HepG2 (cell line): ENCODE measurements around the gene FAM124B. TPM values are rescaled to one million over a fixed set of nuclear protein-coding genes. Genes with fewer than 3 reads are reported as not detected.

ENCODE experiments used
- ATAC-seq: fragments of 200-7000 bp; cut with Tn5 transposase; 3 replicates; pipeline ENCODE4 v1.9.1; 2020; ENCODE audit warnings: mild to moderate bottlenecking, moderate library complexity
- BruUV-seq: library from RNA; stranded (reverse); fragments of 400-500 nt; replicated peaks from 2 replicates; lab custom pipeline; 2021; lab: Mats Ljungman, UMichigan
- CTCF ChIA-PET: fragments of 300-600 bp; formaldehyde crosslinking; extraction: SDS; loops from one replicate; lab custom pipeline; 2021; ENCODE audit warnings: low total read pairs, inconsistent platforms, low intra/inter-chr PET ratio; lab: Yijun Ruan, JAX
- POLR2A ChIA-PET: fragments of 350-600 bp; sonication (Branson Sonifier 250); formaldehyde crosslinking; loops from one replicate; lab custom pipeline; 2020; ENCODE audit warnings: antibody characterized with exemption, inconsistent platforms; lab: Yijun Ruan, JAX
- DNase-seq: peaks from one replicate; pipeline ENCODE4 v3.0.0-alpha.2; 2015; ENCODE audit warnings: low spot score
- FAIRE-seq: peaks from 3 replicates; lab custom pipeline; 2011; peaks lifted over from hg19 to GRCh38; lab: Jason Lieb, UNC
- H2AFZ ChIP-seq: one replicate; pipeline ENCODE4 v1.6.1; 2011; ENCODE audit warnings: low read length, inconsistent platforms
- H3K27ac ChIP-seq: fragments of 300-600 bp; 3 replicates; pipeline ENCODE4 v1.8.0; 2011; ENCODE audit warnings: mixed run types, mild to moderate bottlenecking, mixed read lengths, low read length, inconsistent platforms; ENCODE audit not compliant: insufficient read depth; ENCODE audit errors: extremely low read length
- H3K27me3 ChIP-seq, 2 experiments: fragments of 200-600 bp in 1 of 2; 2 replicates in 1 of 2; 3 replicates in 1 of 2; pipeline versions ENCODE4 v1.6.0 to v1.8.0; 2011; ENCODE audit warnings: low read length in 2 of 2, mild to moderate bottlenecking in 2 of 2, moderate library complexity in 2 of 2, inconsistent platforms in 1 of 2; ENCODE audit not compliant: insufficient read depth in 2 of 2, control insufficient read depth in 1 of 2
- H3K36me3 ChIP-seq, 2 experiments: fragments of 200-600 bp in 1 of 2; replicated peaks in 1 of 2; 2 replicates in 1 of 2; 3 replicates in 1 of 2; pipeline versions ENCODE4 v1.5.1 to v1.8.0; 2011; ENCODE audit warnings: low read length in 2 of 2, inconsistent platforms in 1 of 2; ENCODE audit not compliant: insufficient read depth in 2 of 2, control insufficient read depth in 1 of 2
- H3K4me1 ChIP-seq: 2 replicates; pipeline ENCODE4 v1.5.1; 2012; ENCODE audit warnings: low read length, inconsistent platforms; ENCODE audit not compliant: insufficient read depth
- H3K4me2 ChIP-seq: 2 replicates; pipeline ENCODE4 v1.6.0; 2011; ENCODE audit warnings: low read depth, low read length, inconsistent platforms
- H3K4me3 ChIP-seq, 3 experiments: fragments of 200-600 bp in 1 of 3; sonication (generic), shearing (Covaris generic) in 1 of 3; replicated peaks in 1 of 3; 2 replicates each; pipeline ENCODE4 v1.5.1; 2011 to 2016; ENCODE audit warnings: low read length in 3 of 3, inconsistent platforms in 2 of 3, low read depth in 2 of 3, mild to moderate bottlenecking in 2 of 3, control low read depth in 1 of 3, mixed read lengths in 1 of 3; ENCODE audit not compliant: insufficient read depth in 1 of 3
- H3K79me2 ChIP-seq: one replicate; pipeline ENCODE4 v1.6.1; 2011; ENCODE audit warnings: low read length, inconsistent platforms; ENCODE audit not compliant: insufficient read depth
- H3K9ac ChIP-seq: 2 replicates; pipeline ENCODE4 v1.6.0; 2011; ENCODE audit warnings: mild to moderate bottlenecking, low read depth, low read length, inconsistent platforms; ENCODE audit not compliant: insufficient read depth
- H3K9me3 ChIP-seq: 2 replicates; pipeline ENCODE4 v1.5.1; 2012; ENCODE audit warnings: mild to moderate bottlenecking, low read length
- H4K20me1 ChIP-seq: 2 replicates; pipeline ENCODE4 v1.6.0; 2011; ENCODE audit warnings: inconsistent platforms, mild to moderate bottlenecking, low read length, moderate library complexity; ENCODE audit not compliant: insufficient read depth
- BHLHE40 ChIP-seq: IDR thresholded peaks from 2 replicates; pipeline ENCODE4 v1.6.1; 2011; ENCODE audit warnings: low read length, improper control_type of control experiment
- CERS6 ChIP-seq: sonication (generic); formaldehyde crosslinking; IDR thresholded peaks from 2 replicates; pipeline ENCODE4 v1.5.0; 2020; ENCODE audit warnings: missing genetic modification reagents
- DBP ChIP-seq: sonication (generic); formaldehyde crosslinking; IDR thresholded peaks from 2 replicates; pipeline ENCODE4 v1.4.0; 2020; ENCODE audit warnings: missing genetic modification reagents; ENCODE audit errors: not compliant biosample characterization
- DMTF1 ChIP-seq: sonication (generic); formaldehyde crosslinking; IDR thresholded peaks from 2 replicates; pipeline ENCODE4 v1.4.0; 2020; ENCODE audit warnings: mild to moderate bottlenecking, missing genetic modification reagents
- NAIF1 ChIP-seq: sonication (generic); formaldehyde crosslinking; IDR thresholded peaks from 2 replicates; pipeline ENCODE4 v1.5.0; 2020; ENCODE audit warnings: mild to moderate bottlenecking, missing genetic modification reagents, borderline replicate concordance
- PAXIP1 ChIP-seq: sonication (generic); formaldehyde crosslinking; conservative IDR thresholded peaks from 2 replicates; pipeline ENCODE4 v1.4.0; 2020; ENCODE audit warnings: mild to moderate bottlenecking, missing genetic modification reagents, moderate library complexity
- PHF5A ChIP-seq: IDR thresholded peaks from one replicate; pipeline ENCODE4 v1.6.1; 2018; ENCODE audit warnings: low read depth, missing genetic modification reagents; ENCODE audit not compliant: unreplicated experiment
- ZC3H4 ChIP-seq: sonication (generic); formaldehyde crosslinking; IDR thresholded peaks from 2 replicates; pipeline ENCODE4 v1.4.0; 2020; ENCODE audit warnings: missing genetic modification reagents, borderline replicate concordance
- ZFP91 ChIP-seq: sonication (generic); formaldehyde crosslinking; IDR thresholded peaks from 2 replicates; pipeline ENCODE4 v1.9.0; 2022; ENCODE audit warnings: missing genetic modification reagents, mild to moderate bottlenecking, borderline replicate concordance
- ZNF317 ChIP-seq: sonication (generic); formaldehyde crosslinking; IDR thresholded peaks from 2 replicates; pipeline ENCODE4 v1.5.0; 2020; ENCODE audit warnings: mild to moderate bottlenecking, missing genetic modification reagents
- WGBS: methylation state at CpG from one replicate; pipeline ENCODE4 v1.1.6; 2017; ENCODE audit warnings: low lambda C conversion rate; 5-methylcytosine and 5-hydroxymethylcytosine counted together
- in situ Hi-C: cut with HindIII; loops from 2 replicates; pipeline ENCODE4 v1.10.0; 2017; ENCODE audit warnings: low pct_unique_long_range_greater_than_20kb; ENCODE audit not compliant: extremely low pct_ligation_motif_present
- intact Hi-C: fragments of 100-400 bp; cut with micrococcal nuclease; formaldehyde crosslinking; loops from one replicate; pipeline ENCODE4 v1.10.0; 2022; ENCODE audit not compliant: unreplicated experiment
- polyA plus RNA-seq, 8 experiments: library from polyadenylated mRNA; depleted of rRNA in 3 of 8; stranded (reverse) in 7 of 8; unstranded in 1 of 8; fragments of >200 nt; fragmentation: Illumina TruSeq in 4 of 8; extraction: Trizol in 4 of 8; gene quantifications; 2 replicates each; pipeline versions ENCODE4 v1.2.1 to v1.2.3, GENCODE V29; 2011 to 2016; ENCODE audit warnings: low read depth in 4 of 8, missing spikeins in 1 of 8, mixed read lengths in 1 of 8; ENCODE audit not compliant: insufficient read depth in 1 of 8
- total RNA-seq, 5 experiments: library from RNA; depleted of rRNA; stranded (reverse); fragments of >200 nt; fragmentation: Illumina TruSeq; extraction: Trizol; gene quantifications; 2 replicates each; pipeline ENCODE4 v1.2.3, GENCODE V29; 2016; ENCODE audit warnings: low read depth in 1 of 5

Gene FAM124B
- total and polyA plus RNA-seq, 2 of the 13 experiments (the other 11 are each of a cell fraction or from before 2014, with no cell fraction given) = not detected

GRCh38 chr2:224372641-224373040 is 29.3 kb downstream of the FAM124B start:
- in situ Hi-C loops (loop anchor here (25.0 kb wide), 1 partner anchor 1290 kb away; no protein-coding TSS in a partner anchor), intact Hi-C loops (no loop called here)
- WGBS = 34% methylated on average over 6 of the region's 6 CpGs
- H3K36me3 ChIP-seq = no peaks in the 10 kb centered on the region
- no TSS peak for BruUV-seq
- H3K4me2 ChIP-seq = no peak overlapping the region
- ATAC-seq (no peak), FAIRE-seq (no peak), DNase-seq (no peak)
- H3K4me3 ChIP-seq = no peak overlapping the region
- peaks cover 2 to 6% of the 10 kb centered on the region in 2 experiments; a peak in 2 of 5 replicates for H3K27me3 ChIP-seq
- H3K9ac ChIP-seq = no peak overlapping the region
- no peak for TF ChIP-seq ZC3H4 (CRISPR knock-in tag)
- no peak for TF ChIP-seq CERS6 (CRISPR knock-in tag)
- TF ChIP-seq DBP (CRISPR knock-in tag) = no peak
- no peak for TF ChIP-seq DMTF1 (CRISPR knock-in tag)
- no peak for TF ChIP-seq NAIF1 (CRISPR knock-in tag)
- TF ChIP-seq ZNF317 = no peak
- no peak for TF ChIP-seq PAXIP1 (CRISPR knock-in tag)
- TF ChIP-seq ZFP91 (CRISPR knock-in tag) = no peak
- TF ChIP-seq BHLHE40 = no peak
- TF ChIP-seq PHF5A (CRISPR knock-in tag) = no peak
- H3K4me1 ChIP-seq = no peaks in the 10 kb centered on the region
- ChIA-PET POLR2A (no interaction called here), CTCF (no interaction called here)
- H3K9me3 ChIP-seq = no peaks in the 10 kb centered on the region
- no peaks in the 10 kb centered on the region for H4K20me1 ChIP-seq
- H3K79me2 ChIP-seq = no peaks in the 10 kb centered on the region
- H2AFZ ChIP-seq = no peak overlapping the region
- no peak overlapping the region for H3K27ac ChIP-seq
